Psoas muscle (tissue), 8 donors: Measurements from ENCODE around the gene HSP90AB1. TPM values are rescaled to one million over a fixed set of nuclear protein-coding genes. Genes with fewer than 3 reads are reported as not detected.

Experiments
- ATAC-seq, 4 donors: fragments of 200-7000 bp; cut with Tn5 transposase; one replicate each; pipeline ENCODE4 v1.9.1; 2020; ENCODE audit warnings: moderate library complexity in 3 of 4, mild to moderate bottlenecking in 2 of 4
- DNase-seq, 2 donors: peaks; one replicate each; pipeline ENCODE4 v3.0.0-alpha.2; 2020
- H3K27ac ChIP-seq: fragments of 200-600 bp; one replicate; pipeline ENCODE4 v1.8.0; 2022
- H3K27me3 ChIP-seq, 3 donors: fragments of 200-600 bp in 1 of 3; one replicate each; pipeline versions ENCODE4 v1.6.1 to v1.8.0; 2013 to 2022; ENCODE audit warnings: low read length in 2 of 3, mild to moderate bottlenecking in 2 of 3, moderate library complexity in 1 of 3; ENCODE audit not compliant: insufficient read depth in 3 of 3
- H3K36me3 ChIP-seq, 2 donors: fragments of 200-600 bp in 1 of 2; one replicate each; pipeline versions ENCODE4 v1.6.1 to v1.8.0; 2013 to 2022; ENCODE audit warnings: low read depth in 1 of 2, mild to moderate bottlenecking in 1 of 2, moderate library complexity in 1 of 2; ENCODE audit not compliant: insufficient read depth in 1 of 2
- H3K4me1 ChIP-seq: fragments of 200-600 bp; one replicate; pipeline ENCODE4 v1.8.0; 2022
- H3K4me3 ChIP-seq: fragments of 200-600 bp; one replicate; pipeline ENCODE4 v1.8.0; 2022; ENCODE audit warnings: mild to moderate bottlenecking
- H3K9me3 ChIP-seq: fragments of 200-600 bp; one replicate; pipeline ENCODE4 v1.8.0; 2022
- WGBS, 3 donors: extraction: QIAGEN DNeasy Blood & Tissue Kit; methylation state at CpG; one replicate each; pipeline versions ENCODE4 v1.1.6 to v1.1.7; 2013; 5-methylcytosine and 5-hydroxymethylcytosine counted together
- intact Hi-C, 2 donors: fragments of 100-400 bp; cut with DNase I; formaldehyde crosslinking; loops; one replicate each; pipeline versions ENCODE4 v1.11.0 to v1.14.2; 2022
- polyA plus RNA-seq, 3 donors: library from polyadenylated mRNA; stranded (reverse); fragments of 200-250 nt; gene quantifications; one replicate each; pipeline ENCODE4 v1.2.3, GENCODE V29; 2013
- total RNA-seq, 4 donors: library from RNA; stranded (reverse); fragmentation: NEBNext Ultra II Directional in 2 of 4; extraction: Animal tissue kit (Norgen Biotek cat#: 25700) in 2 of 4; gene quantifications; one replicate each; pipeline versions ENCODE4 v1.2.1 to v1.2.4, GENCODE V29; 2021 to 2023
- TF ChIP-seq, protein P1 (sequence below): fragments of 200-600 bp; IDR thresholded peaks from one replicate; pipeline ENCODE4 v1.8.0; 2022; ENCODE audit warnings: antibody characterized with exemption
- donor health status: healthy with polysubstance abuse.
- donor health status: DM: no; HTN: no; CAD: no; lungs with moderate emphysema.
- donor health status: Bipolar disorder and iron deficiency.
- donor health status: healthy.
- donor health status: DM: yes; HTN: yes; CAD: no.
- donor health status: DM: no; HTN: no; CAD: no.
- donor health status: DM: no; HTN: no; CAD: no.
- donor health status: DM: yes; HTN: yes; CAD: no.

Gene HSP90AB1
- total and polyA plus RNA-seq, 7 donors, result 743 to 1,595 (median 1,150) TPM

DNA sequence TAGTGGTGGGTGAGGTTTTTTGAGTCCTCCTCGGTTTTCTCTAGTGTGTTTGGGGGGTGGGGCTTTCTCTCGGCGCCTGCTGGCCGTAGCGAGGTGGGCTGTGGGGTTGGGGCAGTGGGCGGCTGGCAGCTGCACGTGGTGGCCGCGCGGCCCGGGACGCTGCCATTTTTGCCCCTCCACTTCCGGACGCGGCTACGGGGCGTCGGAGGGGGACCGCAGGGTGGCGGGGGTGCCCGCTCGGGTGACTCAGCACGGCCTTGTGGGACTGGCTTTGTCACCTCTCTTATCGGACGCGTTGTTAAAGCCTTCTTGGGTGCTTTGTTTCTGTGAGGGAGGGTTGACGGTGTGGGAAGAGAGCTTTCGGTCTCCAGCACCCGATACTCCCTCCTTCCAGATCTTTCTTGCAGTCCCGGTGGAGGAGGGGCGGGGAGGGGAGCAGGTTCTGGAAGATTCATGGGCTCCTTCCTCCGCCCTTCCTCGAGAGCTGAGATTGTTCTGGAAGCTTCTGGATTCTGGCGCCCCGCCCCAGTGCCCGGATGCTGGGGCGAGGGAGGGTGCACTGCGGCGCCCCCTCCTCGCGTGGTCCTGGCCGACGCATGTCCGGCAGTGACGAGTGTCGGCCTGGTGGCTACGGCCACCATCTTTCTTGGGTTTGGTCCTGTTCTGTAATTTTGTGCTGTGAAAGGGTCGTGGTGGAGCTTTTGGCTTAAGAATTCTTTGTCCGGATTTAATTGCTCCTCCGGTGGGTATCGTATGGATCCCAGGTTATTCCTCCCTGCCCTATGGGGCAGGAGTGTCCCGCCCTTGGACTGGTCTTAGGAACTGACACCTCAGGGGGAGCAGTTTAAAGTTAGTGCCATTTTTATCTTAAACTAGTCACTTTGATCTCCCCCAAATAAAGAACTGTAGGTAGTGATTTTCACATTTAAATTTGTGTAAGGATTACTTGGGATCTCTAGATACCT, 719 bp downstream of the HSP90AB1 start:
- ATAC-seq (peak; percentile 53 to 69 (median 64)), DNase-seq (peak; percentile 81 to 91)
- intact Hi-C loops, result loop anchor here in 1 of 2 donors (2.0 kb wide), 1 partner anchor 475 kb away; no protein-coding TSS in a partner anchor
- peak overlapping the region; percentile 100 for H3K27ac ChIP-seq
- peaks cover 37% of the 10 kb centered on the region for H3K4me1 ChIP-seq
- TF ChIP-seq, protein P1, sequence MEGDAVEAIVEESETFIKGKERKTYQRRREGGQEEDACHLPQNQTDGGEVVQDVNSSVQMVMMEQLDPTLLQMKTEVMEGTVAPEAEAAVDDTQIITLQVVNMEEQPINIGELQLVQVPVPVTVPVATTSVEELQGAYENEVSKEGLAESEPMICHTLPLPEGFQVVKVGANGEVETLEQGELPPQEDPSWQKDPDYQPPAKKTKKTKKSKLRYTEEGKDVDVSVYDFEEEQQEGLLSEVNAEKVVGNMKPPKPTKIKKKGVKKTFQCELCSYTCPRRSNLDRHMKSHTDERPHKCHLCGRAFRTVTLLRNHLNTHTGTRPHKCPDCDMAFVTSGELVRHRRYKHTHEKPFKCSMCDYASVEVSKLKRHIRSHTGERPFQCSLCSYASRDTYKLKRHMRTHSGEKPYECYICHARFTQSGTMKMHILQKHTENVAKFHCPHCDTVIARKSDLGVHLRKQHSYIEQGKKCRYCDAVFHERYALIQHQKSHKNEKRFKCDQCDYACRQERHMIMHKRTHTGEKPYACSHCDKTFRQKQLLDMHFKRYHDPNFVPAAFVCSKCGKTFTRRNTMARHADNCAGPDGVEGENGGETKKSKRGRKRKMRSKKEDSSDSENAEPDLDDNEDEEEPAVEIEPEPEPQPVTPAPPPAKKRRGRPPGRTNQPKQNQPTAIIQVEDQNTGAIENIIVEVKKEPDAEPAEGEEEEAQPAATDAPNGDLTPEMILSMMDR, result no peak
- peaks cover 14 to 48% of the 10 kb centered on the region in 2 donors for H3K36me3 ChIP-seq
- no peaks in the 10 kb centered on the region for H3K9me3 ChIP-seq
- WGBS, 3 donors, result 0% methylated on average over 45 to 52 of the region's 52 CpGs
- H3K4me3 ChIP-seq, result peak overlapping the region; percentile 82
- H3K27me3 ChIP-seq, result no peaks in the 10 kb centered on the region

DNA sequence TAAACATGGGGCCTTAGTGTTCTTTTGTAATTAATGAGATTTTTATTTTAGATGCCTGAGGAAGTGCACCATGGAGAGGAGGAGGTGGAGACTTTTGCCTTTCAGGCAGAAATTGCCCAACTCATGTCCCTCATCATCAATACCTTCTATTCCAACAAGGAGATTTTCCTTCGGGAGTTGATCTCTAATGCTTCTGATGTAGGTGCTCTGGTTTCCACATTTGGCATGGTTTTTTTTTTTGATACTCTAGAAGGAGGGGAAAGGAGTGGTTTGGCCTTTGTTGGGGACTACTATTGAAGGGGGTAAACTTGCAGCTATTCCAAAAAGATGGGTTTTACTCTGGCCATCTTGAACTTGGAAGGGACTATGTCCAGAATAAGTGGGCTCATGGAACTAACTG, 1.7 kb downstream of the HSP90AB1 start:
- intact Hi-C loops, result no loop called here
- no peaks in the 10 kb centered on the region for H3K27me3 ChIP-seq
- H3K36me3 ChIP-seq, result peaks cover 20 to 57% of the 10 kb centered on the region in 2 donors
- DNase-seq (no peak), ATAC-seq (no peak)
- TF ChIP-seq, protein P1, result no peak
- peak overlapping the region; percentile 100 for H3K27ac ChIP-seq
- H3K9me3 ChIP-seq, result no peaks in the 10 kb centered on the region
- 14 to 21% (median 19%) methylated on average over 1 of the region's 1 CpG for WGBS, 3 donors
- peaks cover 45% of the 10 kb centered on the region for H3K4me1 ChIP-seq
- H3K4me3 ChIP-seq, result peak overlapping the region; percentile 82

DNA sequence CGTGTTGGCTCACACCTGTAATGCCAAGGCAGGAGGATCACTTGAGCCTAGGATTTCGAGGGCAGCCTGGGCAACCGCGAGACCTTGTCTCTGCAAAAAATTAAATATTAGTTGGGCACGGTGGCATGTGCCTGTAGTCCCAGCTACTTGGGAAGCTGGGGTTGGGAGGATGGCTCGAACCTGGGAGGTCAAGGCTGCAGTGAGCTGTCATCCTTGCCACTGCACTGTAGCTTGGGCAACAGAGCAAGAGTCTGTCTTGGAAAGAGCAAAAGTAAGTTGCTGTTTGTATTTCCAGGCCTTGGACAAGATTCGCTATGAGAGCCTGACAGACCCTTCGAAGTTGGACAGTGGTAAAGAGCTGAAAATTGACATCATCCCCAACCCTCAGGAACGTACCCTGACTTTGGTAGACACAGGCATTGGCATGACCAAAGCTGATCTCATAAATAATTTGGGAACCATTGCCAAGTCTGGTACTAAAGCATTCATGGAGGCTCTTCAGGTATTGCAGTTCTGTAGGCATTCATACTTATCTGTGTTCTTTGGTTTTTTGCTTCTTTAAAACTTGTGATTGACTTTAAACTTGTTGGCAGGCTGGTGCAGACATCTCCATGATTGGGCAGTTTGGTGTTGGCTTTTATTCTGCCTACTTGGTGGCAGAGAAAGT, 2.3 kb downstream of the HSP90AB1 start:
- H3K4me3 ChIP-seq, result peak overlapping the region; percentile 82
- peaks cover 20 to 64% of the 10 kb centered on the region in 2 donors for H3K36me3 ChIP-seq
- no peaks in the 10 kb centered on the region for H3K27me3 ChIP-seq
- H3K4me1 ChIP-seq, result peaks cover 45% of the 10 kb centered on the region
- H3K27ac ChIP-seq, result peak overlapping the region; percentile 100
- WGBS, 3 donors, result 57 to 75% (median 63%) methylated on average over 9 of the region's 9 CpGs
- H3K9me3 ChIP-seq, result no peaks in the 10 kb centered on the region
- TF ChIP-seq, protein P1, result no peak
- DNase-seq (peak in 1 of 2 donors; percentile 20), ATAC-seq (no peak)
- intact Hi-C loops, result no loop called here

DNA sequence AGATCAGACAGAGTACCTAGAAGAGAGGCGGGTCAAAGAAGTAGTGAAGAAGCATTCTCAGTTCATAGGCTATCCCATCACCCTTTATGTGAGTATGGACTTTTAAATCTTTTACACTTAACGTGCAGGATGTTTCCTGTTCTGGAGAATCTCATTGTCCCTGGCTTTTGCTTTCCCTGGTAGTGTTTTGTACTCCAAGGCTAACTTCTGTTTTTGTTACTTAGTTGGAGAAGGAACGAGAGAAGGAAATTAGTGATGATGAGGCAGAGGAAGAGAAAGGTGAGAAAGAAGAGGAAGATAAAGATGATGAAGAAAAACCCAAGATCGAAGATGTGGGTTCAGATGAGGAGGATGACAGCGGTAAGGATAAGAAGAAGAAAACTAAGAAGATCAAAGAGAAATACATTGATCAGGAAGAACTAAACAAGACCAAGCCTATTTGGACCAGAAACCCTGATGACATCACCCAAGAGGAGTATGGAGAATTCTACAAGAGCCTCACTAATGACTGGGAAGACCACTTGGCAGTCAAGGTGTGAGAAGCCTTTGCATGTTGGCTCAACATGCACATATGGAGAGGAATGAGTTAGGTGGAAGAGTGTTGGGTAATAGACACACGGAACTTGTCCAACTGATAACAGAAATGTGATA, 3.3 kb downstream of the HSP90AB1 start:
- Histone ChIP-seq H3K27me3 (no peaks in the 10 kb centered on the region), H3K9me3 (no peaks in the 10 kb centered on the region), H3K4me1 (peaks cover 45% of the 10 kb centered on the region), H3K27ac (peak overlapping the region; percentile 6), H3K36me3 (peaks cover 20 to 73% of the 10 kb centered on the region in 2 donors), H3K4me3 (peak overlapping the region; percentile 82)
- ATAC-seq (no peak), DNase-seq (no peak)
- intact Hi-C loops, result no loop called here
- 62 to 67% (median 65%) methylated on average over 6 of the region's 6 CpGs for WGBS, 3 donors
- TF ChIP-seq, protein P1, result no peak
